H9 (cell line): Measurements from ENCODE around the gene TBC1D1. TPM values are rescaled to one million over a fixed set of nuclear protein-coding genes. Genes with fewer than 3 reads are reported as not detected.
A peak's percentile ranks its signal among the peaks of the same experiment; 100 is the strongest.

Experiments
- DNase-seq: peaks from one replicate; pipeline ENCODE4 v3.0.0-alpha.2; 2017
- H2AFZ ChIP-seq: one replicate; pipeline ENCODE4 v1.6.1; 2013; ENCODE audit warnings: mild to moderate bottlenecking, low read length, control low read depth, moderate library complexity
- H2AK5ac ChIP-seq: 2 replicates; pipeline ENCODE4 v1.6.1; 2013; ENCODE audit warnings: low read length, control low read depth, mixed read lengths; ENCODE audit not compliant: insufficient read length
- H2BK120ac ChIP-seq: one replicate; pipeline ENCODE4 v1.6.1; 2013; ENCODE audit warnings: low read depth, mild to moderate bottlenecking, low read length, control low read depth, inconsistent platforms; ENCODE audit not compliant: poor library complexity, severe bottlenecking
- H2BK12ac ChIP-seq: 2 replicates; pipeline ENCODE4 v1.6.1; 2013; ENCODE audit warnings: low read length, control low read depth, mixed read lengths, low read depth; ENCODE audit not compliant: insufficient read length
- H2BK15ac ChIP-seq: 2 replicates; pipeline ENCODE4 v1.6.1; 2013; ENCODE audit warnings: low read depth, low read length, control low read depth
- H2BK20ac ChIP-seq: one replicate; pipeline ENCODE4 v1.6.1; 2013; ENCODE audit warnings: low read depth, mild to moderate bottlenecking, low read length, control low read depth, inconsistent platforms; ENCODE audit not compliant: poor library complexity, severe bottlenecking
- H2BK5ac ChIP-seq: 2 replicates; pipeline ENCODE4 v1.6.1; 2013; ENCODE audit warnings: low read length, control low read depth, mixed read lengths; ENCODE audit not compliant: insufficient read length
- H3K14ac ChIP-seq: 2 replicates; pipeline ENCODE4 v1.6.1; 2013; ENCODE audit warnings: low read length, control low read depth; ENCODE audit not compliant: insufficient read depth
- H3K18ac ChIP-seq: 2 replicates; pipeline ENCODE4 v1.6.1; 2013; ENCODE audit warnings: low read depth, mild to moderate bottlenecking, mixed read lengths, low read length, control low read depth; ENCODE audit not compliant: insufficient read length
- H3K23ac ChIP-seq: 2 replicates; pipeline ENCODE4 v1.6.1; 2013; ENCODE audit warnings: low read length, control low read depth, mixed read lengths, low read depth; ENCODE audit not compliant: insufficient read length
- H3K23me2 ChIP-seq: 2 replicates; pipeline ENCODE4 v1.6.1; 2013; ENCODE audit warnings: low read depth, mild to moderate bottlenecking, mixed read lengths, low read length, control low read depth; ENCODE audit not compliant: insufficient read length, poor library complexity, severe bottlenecking
- H3K27ac ChIP-seq: 2 replicates; pipeline ENCODE4 v1.5.1; 2013; ENCODE audit warnings: low read length, control low read depth, mixed read lengths, low read depth; ENCODE audit not compliant: insufficient read length
- H3K27me3 ChIP-seq: 2 replicates; pipeline ENCODE4 v1.6.1; 2013; ENCODE audit warnings: low read length, control low read depth, inconsistent platforms; ENCODE audit not compliant: insufficient read depth
- H3K4ac ChIP-seq: 2 replicates; pipeline ENCODE4 v1.6.1; 2013; ENCODE audit warnings: low read depth, mild to moderate bottlenecking, control low read depth, inconsistent platforms, low read length, moderate library complexity
- H3K4me1 ChIP-seq: 2 replicates; pipeline ENCODE4 v1.6.1; 2013; ENCODE audit warnings: low read length, control low read depth, inconsistent platforms; ENCODE audit not compliant: insufficient read depth
- H3K4me2 ChIP-seq: 2 replicates; pipeline ENCODE4 v1.6.1; 2013; ENCODE audit warnings: low read length, control low read depth, mixed read lengths; ENCODE audit not compliant: insufficient read length, insufficient read depth
- H3K56ac ChIP-seq: 2 replicates; pipeline ENCODE4 v1.6.1; 2013; ENCODE audit warnings: low read depth, mild to moderate bottlenecking, mixed read lengths, low read length, control low read depth; ENCODE audit not compliant: insufficient read length
- H3K79me1 ChIP-seq: 2 replicates; pipeline ENCODE4 v1.6.1; 2013; ENCODE audit warnings: low read depth, mild to moderate bottlenecking, moderate library complexity, low read length, control low read depth, inconsistent platforms; ENCODE audit not compliant: insufficient read depth, poor library complexity, severe bottlenecking
- H3K79me2 ChIP-seq: 2 replicates; pipeline ENCODE4 v1.6.1; 2013; ENCODE audit warnings: low read length, control low read depth, inconsistent platforms; ENCODE audit not compliant: insufficient read depth
- H3K9ac ChIP-seq: 2 replicates; pipeline ENCODE4 v1.6.1; 2013; ENCODE audit warnings: low read length, control low read depth, mixed read lengths; ENCODE audit not compliant: insufficient read length; ENCODE audit errors: extremely low read depth
- H3K9me3 ChIP-seq: one replicate; pipeline ENCODE4 v1.6.1; 2013; ENCODE audit warnings: low read depth, low read length, inconsistent platforms; ENCODE audit not compliant: control insufficient read depth
- H3T11ph ChIP-seq: one replicate; pipeline ENCODE4 v1.6.1; 2013; ENCODE audit warnings: mild to moderate bottlenecking, low read length, control low read depth, inconsistent platforms
- H4K20me1 ChIP-seq: one replicate; pipeline ENCODE4 v1.6.1; 2013; ENCODE audit not compliant: control insufficient read depth, insufficient read length, insufficient read depth
- H4K5ac ChIP-seq: 2 replicates; pipeline ENCODE4 v1.6.1; 2013; ENCODE audit warnings: low read depth, mild to moderate bottlenecking, mixed read lengths, low read length, control low read depth; ENCODE audit not compliant: insufficient read length
- H4K8ac ChIP-seq: replicated peaks from 2 replicates; pipeline ENCODE4 v1.6.1; 2013; ENCODE audit warnings: low read length, control low read depth, mixed read lengths, low read depth; ENCODE audit not compliant: insufficient read length
- H4K91ac ChIP-seq: 2 replicates; pipeline ENCODE4 v1.6.1; 2013; ENCODE audit warnings: low read depth, mild to moderate bottlenecking, moderate library complexity, mixed read lengths, low read length, control low read depth; ENCODE audit not compliant: insufficient read length
- H3K27ac Mint-ChIP-seq, 3 experiments: 2 replicates in 2 of 3; 3 replicates in 1 of 3; pipeline ENCODE4 v1.8.0; 2020 to 2021; ENCODE audit warnings: mixed read lengths in 3 of 3, mild to moderate bottlenecking in 1 of 3, moderate library complexity in 1 of 3
- H3K27me3 Mint-ChIP-seq: 2 replicates; pipeline ENCODE4 v1.8.0; 2021; ENCODE audit warnings: low read depth, mild to moderate bottlenecking, moderate library complexity, mixed read lengths
- H3K36me3 Mint-ChIP-seq, 3 experiments: 2 replicates in 2 of 3; 3 replicates in 1 of 3; pipeline ENCODE4 v1.8.0; 2020 to 2021; ENCODE audit warnings: low read depth in 3 of 3, mixed read lengths in 3 of 3; ENCODE audit not compliant: insufficient read depth in 1 of 3
- H3K4me1 Mint-ChIP-seq, 2 experiments: 2 replicates each; pipeline ENCODE4 v1.8.0; 2020; ENCODE audit warnings: mixed read lengths in 2 of 2
- H3K4me3 Mint-ChIP-seq, 2 experiments: 2 replicates in 1 of 2; 3 replicates in 1 of 2; pipeline ENCODE4 v1.8.0; 2020 to 2021; ENCODE audit warnings: mild to moderate bottlenecking in 2 of 2, mixed read lengths in 2 of 2, moderate library complexity in 1 of 2
- H3K9me3 Mint-ChIP-seq, 2 experiments: 2 replicates in 1 of 2; 3 replicates in 1 of 2; pipeline ENCODE4 v1.8.0; 2020; ENCODE audit warnings: mild to moderate bottlenecking in 2 of 2, mixed read lengths in 2 of 2, moderate library complexity in 1 of 2
- WGBS: extraction: QIAGEN DNeasy Blood & Tissue Kit; methylation state at CpG from one replicate; pipeline ENCODE4 v1.1.7; 2013; ENCODE audit warnings: missing lambda C conversion rate, low lambda C conversion rate, mixed read lengths; ENCODE audit not compliant: insufficient read length; ENCODE audit errors: extremely low coverage; 5-methylcytosine and 5-hydroxymethylcytosine counted together
- total RNA-seq: library from RNA; stranded (reverse); gene quantifications from 2 replicates; pipeline ENCODE4 v1.2.1, GENCODE V29; 2021
- TF ChIP-seq, protein P1 (sequence below): fragments of 200-600 bp; sonication (generic); conservative IDR thresholded peaks from 3 replicates; pipeline ENCODE4 v1.8.0; 2021; ENCODE audit warnings: antibody characterized with exemption, mild to moderate bottlenecking

Gene TBC1D1
- total RNA-seq, 1 experiment from 2014 or later = 109 TPM

DNA sequence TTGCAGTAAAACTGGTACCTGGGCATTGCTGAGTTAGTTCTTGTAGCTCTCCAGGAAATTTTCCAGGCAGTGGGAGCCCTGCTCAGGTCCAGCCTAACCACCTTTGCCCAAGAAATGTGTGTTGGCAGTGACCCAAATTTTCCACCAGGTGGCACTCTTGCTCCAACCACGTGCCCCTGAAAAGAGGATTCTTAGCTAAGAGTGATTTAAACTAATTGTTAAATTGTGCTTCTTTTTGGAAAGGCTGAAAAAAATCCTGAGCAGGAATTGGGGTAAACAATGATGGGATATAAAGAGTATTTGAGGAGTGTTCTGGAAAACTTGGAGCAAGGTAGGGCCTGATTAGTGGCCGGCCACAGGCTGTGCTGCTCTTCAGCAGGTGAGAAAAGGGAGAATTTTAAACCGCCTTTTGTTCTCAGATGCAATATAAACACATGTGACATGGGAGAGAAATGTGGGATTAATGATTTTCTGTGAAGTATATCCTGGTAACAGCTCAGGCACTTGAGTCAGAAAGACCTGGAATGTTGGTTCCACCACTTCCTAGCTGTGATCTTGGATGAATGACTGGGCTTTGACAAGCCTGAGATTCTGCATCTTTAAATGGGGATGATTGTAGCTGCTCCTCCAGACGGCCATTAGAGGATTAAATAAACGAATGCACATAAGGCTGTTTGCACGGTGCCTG, 288.9 kb downstream of the TBC1D1 start:
- peak; percentile 69 for DNase-seq
- no peak overlapping the region for H3K18ac ChIP-seq
- no peak overlapping the region for H2AFZ ChIP-seq
- H4K20me1 ChIP-seq = no peaks in the 10 kb centered on the region
- Mint-ChIP-seq H3K27ac (0 out of 7 replicates have a peak overlapping the region, but pooled peaks of 1 of the 3 experiments have one; percentile 20), H3K9me3 (peaks cover 21 to 42% of the 10 kb centered on the region in 2 experiments), H3K36me3 (peaks cover 11 to 30% (median 13%) of the 10 kb centered on the region in 3 experiments; a peak in 5 of 7 replicates), H3K27me3 (no peaks in the 10 kb centered on the region), H3K4me3 (no peak overlapping the region), H3K4me1 (peaks cover 6 to 7% of the 10 kb centered on the region in 2 experiments)
- no peaks in the 10 kb centered on the region for H3K4me1 ChIP-seq
- H2BK20ac ChIP-seq = no peak overlapping the region
- no peaks in the 10 kb centered on the region for H3K23me2 ChIP-seq
- TF ChIP-seq, protein P1, sequence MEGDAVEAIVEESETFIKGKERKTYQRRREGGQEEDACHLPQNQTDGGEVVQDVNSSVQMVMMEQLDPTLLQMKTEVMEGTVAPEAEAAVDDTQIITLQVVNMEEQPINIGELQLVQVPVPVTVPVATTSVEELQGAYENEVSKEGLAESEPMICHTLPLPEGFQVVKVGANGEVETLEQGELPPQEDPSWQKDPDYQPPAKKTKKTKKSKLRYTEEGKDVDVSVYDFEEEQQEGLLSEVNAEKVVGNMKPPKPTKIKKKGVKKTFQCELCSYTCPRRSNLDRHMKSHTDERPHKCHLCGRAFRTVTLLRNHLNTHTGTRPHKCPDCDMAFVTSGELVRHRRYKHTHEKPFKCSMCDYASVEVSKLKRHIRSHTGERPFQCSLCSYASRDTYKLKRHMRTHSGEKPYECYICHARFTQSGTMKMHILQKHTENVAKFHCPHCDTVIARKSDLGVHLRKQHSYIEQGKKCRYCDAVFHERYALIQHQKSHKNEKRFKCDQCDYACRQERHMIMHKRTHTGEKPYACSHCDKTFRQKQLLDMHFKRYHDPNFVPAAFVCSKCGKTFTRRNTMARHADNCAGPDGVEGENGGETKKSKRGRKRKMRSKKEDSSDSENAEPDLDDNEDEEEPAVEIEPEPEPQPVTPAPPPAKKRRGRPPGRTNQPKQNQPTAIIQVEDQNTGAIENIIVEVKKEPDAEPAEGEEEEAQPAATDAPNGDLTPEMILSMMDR = peak; percentile 98
- no peak overlapping the region for H3K4me2 ChIP-seq
- no peaks in the 10 kb centered on the region for H3K27me3 ChIP-seq
- no CpG with 5 or more reads among the region's 6 CpGs for WGBS
- no peak overlapping the region for H3K9ac ChIP-seq
- H2BK15ac ChIP-seq = no peak overlapping the region
- H3K79me2 ChIP-seq = no peaks in the 10 kb centered on the region
- no peak overlapping the region for H2BK5ac ChIP-seq
- H2AK5ac ChIP-seq = no peak overlapping the region
- no peak overlapping the region for H3K14ac ChIP-seq
- no peak overlapping the region for H3K23ac ChIP-seq
- no peak overlapping the region for H2BK12ac ChIP-seq
- no peak overlapping the region for H3T11ph ChIP-seq
- H3K4ac ChIP-seq = no peak overlapping the region
- no peak overlapping the region for H3K27ac ChIP-seq
- no peak overlapping the region for H2BK120ac ChIP-seq
- H4K5ac ChIP-seq = no peak overlapping the region
- no peak overlapping the region for H4K8ac ChIP-seq
- H3K79me1 ChIP-seq = no peaks in the 10 kb centered on the region
- H4K91ac ChIP-seq = no peak overlapping the region
- H3K9me3 ChIP-seq = peaks cover 5% of the 10 kb centered on the region
- H3K56ac ChIP-seq = no peak overlapping the region
